Measurements from ENCODE around the gene HECW1.
"Not testable (repeated sequence)": the region's sequence is repeated elsewhere in the genome, so short reads cannot be mapped to it uniquely, and the experiment has no call there.

Gene HECW1

DNA sequence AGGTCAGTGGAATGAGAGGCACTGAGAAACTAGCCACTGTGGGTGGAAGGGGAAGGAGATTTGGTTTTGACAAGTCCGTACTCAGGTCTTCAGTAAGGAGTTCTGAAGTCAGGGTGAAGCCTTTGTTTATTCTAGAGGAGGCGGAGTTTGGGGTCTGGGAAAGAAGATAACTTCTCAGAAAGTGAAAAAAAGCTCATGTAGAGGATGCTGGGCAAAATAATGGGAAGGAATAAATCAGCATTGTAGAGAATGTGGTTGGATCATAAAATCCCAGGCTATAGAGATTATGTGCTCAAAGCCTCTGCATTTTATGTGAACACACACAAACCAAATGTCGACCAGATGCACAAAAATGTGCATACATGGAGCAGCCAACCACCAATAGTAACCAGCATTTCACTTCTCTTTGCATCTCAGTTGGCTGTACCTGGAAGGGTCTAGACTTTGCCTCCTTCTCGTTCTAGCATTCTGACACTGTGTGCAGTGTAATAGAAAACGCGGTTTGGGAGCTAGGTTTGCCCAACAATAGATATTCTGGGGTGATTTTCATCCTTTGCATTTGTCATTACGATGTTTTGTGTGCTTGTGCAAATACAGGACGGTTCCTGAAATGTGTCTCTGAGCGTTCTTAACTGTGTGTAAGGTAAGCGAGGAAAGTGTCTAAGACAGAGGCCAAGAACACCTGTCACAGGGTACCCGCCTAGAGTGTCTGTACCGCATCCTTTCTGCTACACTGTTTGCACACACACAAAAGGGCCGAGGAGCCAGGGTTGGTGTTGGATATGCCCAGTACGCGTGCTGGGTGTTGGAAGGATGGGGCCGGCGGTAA, 603 bp upstream of the HECW1 start:
- no peak for DNase-seq (ENCODE audit: low read depth in 2 of 2, low spot score in 1 of 2)

DNA sequence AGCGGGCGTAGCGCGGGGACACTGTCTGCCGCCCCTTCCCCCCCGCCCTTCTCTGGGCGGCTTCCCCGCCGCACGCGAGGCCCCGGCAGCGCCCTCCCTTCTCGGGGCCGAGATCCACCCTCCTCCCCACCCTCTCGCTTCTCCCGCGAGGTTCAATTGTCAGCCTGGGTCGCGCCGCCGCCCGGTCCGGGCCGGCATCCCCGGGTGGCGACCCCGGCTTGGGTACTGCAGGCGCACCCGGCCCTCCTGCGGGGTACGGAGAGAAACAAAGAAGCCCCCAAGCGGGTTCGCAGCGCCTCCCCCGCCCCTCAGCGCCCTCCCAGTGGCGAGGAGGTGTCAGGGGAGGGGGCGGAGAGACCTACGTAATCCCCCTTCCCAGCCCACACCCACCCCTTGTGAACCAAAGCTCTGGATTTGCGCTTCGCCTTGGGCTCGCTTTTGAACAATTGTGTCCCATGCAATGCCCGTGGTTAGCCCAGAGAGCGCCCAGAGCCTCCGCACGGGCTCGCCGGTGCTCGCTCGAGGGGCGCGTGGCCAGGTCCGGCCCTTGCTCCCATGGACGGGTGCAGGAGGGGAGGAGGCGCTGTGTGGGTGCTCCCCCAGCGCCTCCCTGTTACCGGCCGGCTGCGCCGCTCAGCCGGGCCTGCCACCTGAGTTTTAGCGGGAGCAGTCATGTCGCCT, 634 bp downstream of the HECW1 start:
- DNase-seq (ENCODE audit: low read depth in 2 of 2, low spot score in 1 of 2) = no peak

DNA sequence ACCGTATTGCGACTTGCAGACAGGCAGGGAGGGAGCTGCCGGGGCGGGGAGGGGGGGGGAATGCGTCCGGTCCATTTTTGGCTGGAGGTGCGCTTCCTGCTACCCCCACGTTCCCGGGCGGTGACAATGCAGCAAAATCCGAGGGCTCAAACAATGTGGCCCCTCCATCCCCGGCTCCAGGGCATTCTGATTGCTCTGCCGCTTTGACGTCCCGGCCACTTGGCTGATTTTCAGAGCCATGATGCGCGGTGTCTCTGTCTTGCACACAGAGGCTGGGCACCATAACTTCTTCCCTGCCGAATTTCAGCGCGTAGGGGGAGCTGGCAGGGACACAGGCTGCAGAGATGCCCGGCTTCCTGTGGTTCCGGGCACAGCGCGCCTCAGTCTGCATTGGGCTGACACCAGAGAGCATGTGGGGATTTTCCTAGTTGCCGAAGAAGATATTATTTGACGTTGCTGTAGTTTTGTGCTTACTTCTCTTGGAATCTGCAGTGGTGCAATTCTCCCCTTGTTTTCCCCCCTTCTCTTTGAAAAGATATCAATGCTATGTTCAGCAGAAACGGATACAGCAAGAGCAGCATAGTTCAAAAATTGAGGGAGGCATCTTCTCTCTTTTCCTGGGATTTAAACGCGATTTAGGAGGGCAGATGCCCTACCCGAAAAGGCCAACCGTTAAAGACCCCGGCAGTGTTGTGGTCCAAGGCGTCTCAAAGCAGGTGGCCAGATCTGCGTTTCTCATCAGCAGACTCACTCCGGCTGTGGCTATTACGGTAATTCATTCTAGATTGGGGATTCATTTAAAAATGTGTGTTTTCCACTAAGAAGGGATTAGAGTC, 1.4 kb downstream of the HECW1 start:
- DNase-seq (ENCODE audit: low read depth in 2 of 2, low spot score in 1 of 2) = no peak

DNA sequence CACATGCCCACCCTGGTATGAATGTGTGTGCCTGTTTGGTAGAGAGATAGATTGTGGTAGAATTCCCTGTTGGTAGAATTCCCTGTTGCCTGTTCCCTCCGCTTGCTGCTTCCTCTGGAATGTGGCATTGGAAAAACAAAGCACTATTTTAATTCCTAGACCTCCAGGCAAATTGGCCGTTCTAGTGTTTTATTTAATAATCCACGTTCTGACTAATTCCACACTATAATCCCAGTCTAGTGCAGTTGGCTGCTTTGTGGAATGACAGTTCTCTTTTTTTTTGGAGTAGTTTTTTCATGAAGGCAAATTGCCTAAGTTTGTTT, 2.0 kb downstream of the HECW1 start:
- DNase-seq (ENCODE audit: low read depth in 2 of 2, low spot score in 1 of 2) = no peak

DNA sequence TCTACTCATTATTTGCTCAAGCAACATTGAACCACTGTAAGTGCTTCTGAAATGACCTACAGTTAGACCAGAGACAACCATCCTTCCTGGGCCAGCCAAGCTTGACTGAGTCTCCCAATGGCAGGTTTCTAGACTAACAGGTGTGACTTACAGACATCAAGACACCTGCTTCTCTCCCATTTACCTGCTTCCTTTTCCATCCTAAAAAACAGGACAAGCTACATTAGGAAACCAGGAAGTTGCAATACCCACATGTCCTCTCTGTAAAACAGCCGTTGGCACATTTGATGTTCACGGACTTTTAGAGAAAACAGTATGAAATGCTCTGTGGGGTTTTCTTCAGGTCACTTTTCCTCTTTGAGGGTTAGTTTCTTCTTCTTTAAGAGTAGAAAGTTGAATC, 4.0 kb downstream of the HECW1 start:
- DNase-seq (ENCODE audit: low read depth in 2 of 2, low spot score in 1 of 2) = no peak

DNA sequence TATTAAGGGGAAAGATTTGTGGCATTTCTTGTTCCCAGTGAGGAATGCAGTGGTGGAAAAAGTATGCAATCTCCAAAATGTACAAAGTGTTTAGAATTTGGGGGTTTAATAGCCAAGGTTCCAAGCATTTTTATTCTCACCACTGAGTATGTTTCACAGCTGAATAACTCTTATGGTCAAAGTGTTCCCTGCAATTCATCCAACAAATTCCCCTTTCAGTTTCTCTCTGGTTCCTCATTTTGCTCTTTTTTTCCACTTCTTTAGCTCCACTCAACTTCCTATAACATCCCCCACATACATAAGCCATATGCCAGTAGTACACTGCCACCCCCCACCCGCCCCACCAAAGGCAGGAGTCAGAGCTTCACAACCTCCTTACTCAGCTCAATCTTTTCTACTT, 4.6 kb downstream of the HECW1 start:
- DNase-seq (ENCODE audit: low read depth in 2 of 2, low spot score in 1 of 2) = no peak

DNA sequence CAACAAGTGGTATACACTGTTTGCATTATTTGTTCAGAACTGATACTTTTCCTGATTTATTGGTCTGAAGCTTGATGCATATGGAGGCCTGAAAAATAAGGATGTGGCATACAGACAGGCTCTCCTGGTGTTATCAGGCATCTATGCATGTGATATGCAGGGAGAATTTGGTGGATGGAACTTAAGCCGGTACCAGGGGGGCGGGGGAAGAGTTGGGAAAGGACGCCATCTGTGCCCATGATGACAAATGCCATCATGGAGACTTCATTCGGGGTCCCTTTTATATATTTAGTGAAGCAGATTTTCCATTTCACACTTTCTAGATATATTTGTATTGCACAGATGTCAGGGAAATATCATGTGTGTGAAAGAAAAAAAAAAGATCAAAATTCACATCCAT, 5.4 kb downstream of the HECW1 start:
- no peak for DNase-seq (ENCODE audit: low read depth in 2 of 2, low spot score in 1 of 2)

DNA sequence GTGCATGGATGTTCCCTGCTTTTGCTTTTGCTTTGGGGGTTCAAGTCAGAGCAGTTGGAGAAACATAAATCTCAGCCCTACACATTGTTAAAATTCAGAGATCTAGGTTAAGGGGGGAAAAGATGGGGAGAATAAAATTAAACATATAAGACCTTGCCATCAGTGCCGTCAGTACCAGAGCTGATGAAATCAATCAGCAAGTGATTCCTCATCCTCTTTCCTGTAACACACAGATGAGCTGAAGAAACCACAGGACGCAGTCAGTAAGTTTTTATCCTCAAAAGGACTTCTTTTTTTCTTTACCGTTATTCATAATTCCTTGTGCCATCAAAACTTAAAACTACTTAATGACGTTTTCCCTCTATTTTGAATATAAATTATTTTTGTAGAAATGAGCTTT, 5.9 kb downstream of the HECW1 start:
- DNase-seq (ENCODE audit: low read depth in 2 of 2, low spot score in 1 of 2) = no peak

DNA sequence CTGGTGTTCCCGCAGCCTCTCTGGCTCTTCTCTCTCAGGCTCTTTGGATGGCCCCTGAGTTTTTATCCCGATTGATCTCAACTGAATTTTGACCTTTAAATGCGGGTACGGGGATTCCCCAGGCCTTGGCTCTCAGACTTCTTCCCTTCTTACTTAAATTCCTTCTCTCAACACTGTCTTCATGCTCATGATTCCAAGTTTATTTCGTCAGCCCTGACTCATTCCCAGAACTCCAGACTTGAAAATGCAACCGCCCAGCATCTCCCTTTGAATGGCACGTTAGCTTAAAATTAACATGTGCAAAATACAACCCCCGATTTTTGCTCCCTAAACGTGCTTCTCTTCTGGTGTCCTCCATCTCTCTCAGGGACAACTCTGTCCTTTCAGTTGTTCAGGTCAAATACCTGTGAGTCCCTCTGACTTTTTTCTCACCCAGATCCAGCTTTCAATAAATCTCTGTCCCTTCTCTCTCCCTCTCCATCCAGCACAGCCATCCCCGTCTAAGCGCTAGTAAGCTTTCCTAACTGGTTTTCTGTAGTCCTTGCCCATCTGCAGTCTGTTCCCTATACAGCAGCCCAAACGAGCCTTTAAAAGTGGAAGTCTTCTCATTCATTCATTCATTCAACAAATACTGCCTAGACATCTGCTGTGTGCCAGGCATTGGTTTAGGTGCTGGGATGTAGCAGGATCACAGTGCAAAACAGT, 7.1 kb downstream of the HECW1 start:
- DNase-seq (ENCODE audit: low read depth in 2 of 2, low spot score in 1 of 2) = no peak

DNA sequence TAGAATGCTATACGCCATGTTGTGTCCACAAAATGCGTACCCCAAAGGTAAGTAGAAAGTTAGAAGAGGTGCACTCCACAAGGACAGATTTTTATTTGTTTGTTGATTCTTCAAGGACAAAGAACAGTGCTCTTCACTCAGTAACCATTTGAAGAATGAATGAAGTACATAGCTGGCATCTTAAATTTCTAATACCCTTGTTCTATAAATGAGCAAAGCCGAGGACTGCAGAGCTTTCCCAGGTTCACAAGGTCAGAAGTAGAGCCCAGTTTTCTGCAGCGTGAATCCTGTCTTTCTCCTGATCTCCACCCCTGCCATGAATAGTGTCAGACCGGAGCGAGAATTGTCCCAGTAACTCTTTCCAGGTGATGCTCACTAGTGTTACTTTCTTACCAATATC, 9.5 kb downstream of the HECW1 start:
- DNase-seq (ENCODE audit: low read depth in 2 of 2, low spot score in 1 of 2) = no peak

DNA sequence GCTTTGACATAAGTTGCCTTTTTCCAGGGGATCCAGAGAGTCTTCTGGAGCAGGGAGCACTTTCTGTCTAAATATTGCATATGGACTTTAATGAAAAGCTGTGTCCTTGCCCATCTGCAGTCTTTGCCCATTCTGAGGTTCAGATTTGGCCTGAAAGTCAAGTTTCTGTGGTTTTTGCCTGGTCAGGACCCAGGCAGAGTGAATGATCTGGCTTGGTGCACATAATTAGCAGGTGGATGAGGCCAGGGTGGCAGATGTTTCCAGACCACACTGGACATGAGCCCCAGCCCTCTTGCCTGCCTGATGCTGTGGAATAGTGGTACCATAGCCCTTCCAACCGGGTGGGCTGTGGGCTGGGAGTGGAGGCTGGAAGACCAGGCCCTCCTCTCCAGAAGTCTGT, 11.0 kb downstream of the HECW1 start:
- DNase-seq (ENCODE audit: low read depth in 2 of 2, low spot score in 1 of 2) = no peak

DNA sequence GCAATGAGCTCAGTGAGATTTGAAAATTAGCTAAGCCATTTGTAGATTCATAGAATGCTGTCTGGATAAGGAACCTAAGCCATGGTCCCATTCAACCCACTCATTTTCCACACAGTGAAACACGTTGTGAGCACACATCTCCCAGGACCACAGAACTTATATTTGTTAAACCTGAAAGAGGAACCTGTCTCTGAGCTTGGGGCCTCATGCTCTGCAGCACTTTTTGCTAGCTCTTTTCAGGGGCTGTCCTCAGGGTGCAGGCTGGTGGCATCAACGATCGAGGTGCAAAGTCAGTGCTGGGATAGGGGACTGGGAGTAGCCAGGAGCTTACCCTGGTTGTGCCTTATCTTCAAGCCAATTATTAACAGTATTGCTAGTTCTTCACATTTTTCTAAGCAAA, 11.9 kb downstream of the HECW1 start:
- DNase-seq (ENCODE audit: low read depth in 2 of 2, low spot score in 1 of 2) = no peak

DNA sequence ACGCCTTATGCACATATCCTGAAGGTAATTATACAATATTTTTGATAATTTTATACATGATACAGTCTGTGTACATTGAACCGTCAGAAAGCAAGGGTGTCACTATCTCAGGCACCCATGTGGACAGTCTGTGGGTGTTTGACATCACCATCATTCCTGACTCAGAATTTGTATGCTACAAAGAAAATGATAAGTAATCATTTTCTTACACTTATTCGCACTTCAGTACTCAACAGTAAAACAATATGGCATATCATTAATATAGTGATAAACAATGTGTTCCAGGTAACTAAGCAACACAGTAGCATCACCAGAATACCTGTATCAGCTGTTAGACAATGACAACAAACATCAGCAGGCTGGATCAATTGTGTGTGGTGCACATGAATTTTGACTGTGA, 17.9 kb downstream of the HECW1 start:
- no peak for DNase-seq (ENCODE audit: low read depth in 2 of 2, low spot score in 1 of 2)

DNA sequence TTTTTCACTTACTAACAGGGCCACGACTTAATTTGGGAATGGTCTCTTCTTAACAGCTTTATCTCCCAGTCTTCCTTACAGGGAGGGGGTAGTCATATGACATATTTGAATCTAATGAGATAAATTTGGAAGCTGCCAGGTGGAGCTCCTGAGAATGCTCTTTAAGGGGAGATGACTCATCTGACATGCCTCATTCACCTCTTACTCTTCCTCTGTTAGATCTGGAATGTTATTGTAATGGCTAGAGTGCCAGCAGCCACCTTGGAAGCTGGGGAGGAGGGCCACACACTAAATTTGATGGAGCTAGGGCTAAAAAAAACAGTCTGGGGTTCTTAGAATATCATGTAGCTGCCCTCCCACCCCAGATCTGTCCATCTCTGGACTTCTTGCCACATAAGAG, 22.7 kb downstream of the HECW1 start:
- DNase-seq (ENCODE audit: low read depth in 2 of 2, low spot score in 1 of 2) = no peak

DNA sequence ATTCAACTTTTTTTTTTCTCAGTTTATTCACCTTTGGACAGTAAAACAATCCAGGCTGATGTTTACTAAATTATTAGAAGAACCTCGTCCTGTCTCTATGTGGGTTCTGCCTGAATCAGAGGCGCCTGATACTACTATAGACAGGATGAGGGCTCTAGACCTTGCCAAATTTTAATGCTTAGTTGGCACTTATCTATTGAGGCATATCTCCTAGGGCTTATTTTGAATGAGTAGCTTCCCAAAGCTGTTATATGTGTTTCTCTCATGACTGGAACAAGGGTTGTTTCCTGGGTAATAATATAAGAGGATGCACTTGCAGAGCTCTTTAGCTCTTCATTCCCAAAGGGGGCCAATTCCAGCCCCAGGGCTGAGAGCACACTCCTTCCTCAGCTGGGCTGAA, 23.6 kb downstream of the HECW1 start:
- no peak for DNase-seq (ENCODE audit: low read depth in 2 of 2, low spot score in 1 of 2)

DNA sequence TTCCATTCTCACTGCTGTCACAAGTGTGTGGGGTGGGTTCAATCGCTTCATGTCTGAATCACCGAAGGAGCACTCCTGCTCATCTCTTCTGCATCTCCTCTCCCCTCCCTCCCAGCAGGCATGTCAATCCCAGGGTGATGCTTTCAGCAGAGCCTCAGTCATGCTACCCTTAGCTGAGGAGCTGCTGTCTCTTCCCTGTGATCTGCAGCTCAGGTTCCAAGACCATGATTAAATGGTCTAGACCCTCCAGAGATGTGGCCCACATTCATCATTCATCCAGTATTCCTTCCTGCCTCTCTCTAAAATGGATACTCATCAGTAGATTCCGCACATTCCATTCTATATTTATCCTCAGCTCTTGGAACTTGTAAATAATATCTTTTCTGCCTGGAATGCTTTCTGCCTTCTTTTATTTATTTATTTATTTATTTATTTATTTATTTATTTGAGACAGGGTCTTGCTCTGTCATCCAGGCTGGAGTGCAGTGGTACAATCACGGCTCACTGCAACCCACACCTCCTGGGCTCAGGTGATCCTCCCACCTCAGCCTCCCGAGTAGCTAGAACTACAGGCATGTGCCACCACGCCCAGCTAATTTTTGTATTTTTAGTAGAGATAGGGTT, 24.8 kb downstream of the HECW1 start:
- not testable (repeated sequence) for DNase-seq (ENCODE audit: low read depth in 2 of 2, low spot score in 1 of 2)

DNA sequence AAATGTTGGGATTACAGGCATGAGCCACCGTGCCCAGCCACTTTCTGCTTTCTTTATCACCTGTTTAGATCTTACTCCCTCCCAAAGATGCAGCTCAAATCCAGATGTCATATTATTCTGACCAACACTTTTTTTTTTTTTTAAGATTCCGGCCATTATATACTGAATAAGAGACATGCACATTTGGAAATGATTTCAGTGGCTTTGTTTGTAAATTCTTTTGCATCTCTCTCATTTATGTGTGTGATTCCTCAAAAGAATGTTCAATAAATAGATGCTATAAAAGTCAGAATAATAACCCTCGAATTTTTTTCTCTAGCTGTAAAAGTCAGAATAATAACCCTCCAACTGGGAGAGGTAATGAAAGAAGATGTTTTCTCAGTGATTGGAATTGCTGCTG, 25.4 kb downstream of the HECW1 start:
- DNase-seq (ENCODE audit: low read depth in 2 of 2, low spot score in 1 of 2) = no peak

DNA sequence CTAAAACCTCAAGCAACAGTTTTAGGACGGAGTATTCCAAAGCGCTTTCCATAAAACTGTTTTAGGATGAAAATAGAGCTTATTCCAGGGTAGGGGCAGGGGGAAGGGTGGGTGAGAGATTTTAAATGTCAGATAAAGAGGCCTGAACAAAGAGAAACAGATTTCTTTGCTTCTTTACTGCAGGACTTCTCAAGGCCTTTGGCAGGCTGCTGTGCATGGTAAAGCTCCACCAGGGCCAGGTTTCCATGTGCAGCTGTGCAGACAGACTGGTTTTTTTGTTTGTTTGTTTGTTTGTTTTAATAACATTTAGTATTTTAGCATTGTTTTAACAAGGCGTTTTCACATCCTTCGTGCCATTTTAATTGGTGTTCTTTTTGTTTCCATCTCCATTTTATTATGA, 26.3 kb downstream of the HECW1 start:
- DNase-seq (ENCODE audit: low read depth in 2 of 2, low spot score in 1 of 2) = no peak

DNA sequence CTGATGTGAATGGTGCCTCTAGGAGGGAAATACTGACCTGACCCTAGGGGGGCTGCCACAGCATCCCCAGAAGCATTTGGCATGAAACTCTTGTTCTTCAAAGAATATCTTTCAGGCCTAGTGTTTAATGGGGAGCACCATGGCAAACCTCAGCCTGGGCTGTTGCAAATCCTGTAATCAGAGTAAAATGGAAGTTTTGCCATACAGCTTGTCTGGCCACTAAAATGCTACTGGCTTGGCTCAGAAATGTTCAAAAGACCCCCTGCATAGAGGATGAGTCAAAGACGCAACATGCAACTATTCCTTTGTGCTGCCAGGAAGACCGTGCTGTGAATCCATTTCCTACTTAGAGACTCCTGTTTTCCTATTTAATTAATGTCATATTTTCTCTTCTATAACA, 26.7 kb downstream of the HECW1 start:
- DNase-seq (ENCODE audit: low read depth in 2 of 2, low spot score in 1 of 2) = no peak

DNA sequence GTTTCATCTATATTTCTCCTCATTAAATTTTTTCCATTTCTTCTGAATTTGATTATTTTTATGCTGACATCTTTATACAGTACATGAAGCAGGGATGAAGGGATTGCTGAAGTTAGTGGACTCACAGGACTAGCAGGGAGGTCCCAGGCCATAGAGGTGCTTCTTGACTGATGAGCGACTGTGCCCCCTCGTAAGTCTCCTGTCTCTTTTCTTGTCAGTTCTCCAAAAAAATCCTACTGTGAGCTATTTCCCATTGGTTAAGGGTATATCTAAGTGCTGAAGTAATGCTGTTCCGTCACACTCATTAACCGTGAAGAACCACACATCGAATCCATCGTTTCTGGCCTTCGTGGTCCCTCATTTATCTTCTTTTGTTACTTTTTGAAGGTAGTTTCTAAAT, 27.7 kb downstream of the HECW1 start:
- DNase-seq (ENCODE audit: low read depth in 2 of 2, low spot score in 1 of 2) = no peak

DNA sequence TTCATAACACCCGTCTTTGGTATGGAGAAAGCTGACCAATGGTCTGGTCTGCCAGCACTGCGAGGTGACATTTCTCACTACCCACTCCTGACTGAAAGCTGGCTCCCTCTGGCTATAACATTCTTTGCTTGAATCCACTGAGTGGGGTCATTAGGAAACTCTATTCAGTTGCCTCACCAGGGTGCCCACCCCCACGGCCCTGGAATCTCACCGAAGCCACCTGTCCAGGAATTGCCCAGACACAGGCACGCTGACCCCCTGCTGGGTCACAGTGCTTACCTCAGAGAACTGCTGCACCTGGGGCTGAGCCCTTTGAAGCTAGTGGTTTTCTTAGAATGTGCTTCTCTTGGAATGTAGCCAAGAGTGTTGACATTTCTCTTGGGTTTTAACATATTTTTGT, 28.6 kb downstream of the HECW1 start:
- DNase-seq (ENCODE audit: low read depth in 2 of 2, low spot score in 1 of 2) = no peak

Measured in stimulated activated CD8-positive, alpha-beta memory T cell treated with anti-CD3 and anti-CD28 coated beads, Interleukin-4, amount 100 ng/mL, for 4 hours (primary cell).